Measurements from ENCODE around the gene FLII. TPM values are rescaled to one million over a fixed set of nuclear protein-coding genes. Genes with fewer than 3 reads are reported as not detected.
A peak's percentile ranks its signal among the peaks of the same experiment; 100 is the strongest.

Gene FLII
- total and polyA plus RNA-seq, 2 of the 8 experiments (the other 6 are each of a cell fraction or from before 2014, with no cell fraction given) = 300 to 549 TPM

DNA sequence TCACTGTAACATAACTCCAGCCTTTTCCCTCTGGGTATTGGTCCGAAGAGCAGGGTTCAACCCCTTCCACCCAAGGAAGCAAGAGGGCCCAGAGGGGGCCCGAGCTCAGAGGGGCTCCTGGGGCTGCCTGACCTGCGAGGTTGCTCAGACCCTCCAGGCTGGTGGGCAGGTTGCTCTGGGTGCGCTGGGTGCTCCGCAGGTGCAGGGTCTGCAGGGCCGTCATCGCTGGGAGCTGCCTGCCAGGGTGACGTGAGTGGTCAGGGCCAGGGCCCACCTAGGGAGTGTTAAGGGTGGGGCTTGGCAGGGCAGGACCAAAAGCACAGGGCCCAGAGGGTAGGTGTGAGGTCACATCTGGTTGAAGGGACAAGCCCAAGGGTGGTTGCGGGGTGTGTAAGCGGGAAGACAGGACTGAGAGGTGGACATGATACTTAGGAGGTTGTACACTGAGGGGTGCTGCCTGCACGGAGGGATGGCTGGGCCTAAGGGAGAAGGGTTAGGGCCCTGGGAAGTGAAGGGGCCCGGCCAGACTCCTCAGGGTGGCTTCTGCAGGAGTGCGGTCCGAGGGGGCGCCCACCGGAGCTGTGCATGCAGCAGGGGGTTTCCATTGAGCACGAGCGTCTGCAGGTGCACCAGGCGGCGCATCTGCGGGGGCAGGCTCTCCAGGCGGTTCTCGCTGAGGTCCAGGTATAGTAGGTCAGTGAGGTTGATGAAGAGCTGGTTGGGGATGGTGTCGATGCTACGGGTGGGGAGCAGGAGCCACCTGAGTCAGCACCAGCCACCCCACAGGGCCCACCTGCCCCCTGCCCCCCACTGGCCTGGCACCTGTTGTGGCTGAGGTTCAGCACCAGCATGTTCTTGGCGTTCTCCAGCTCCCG is 4.4 kb downstream of the FLII start:
- no peak overlapping the region for H3K23ac ChIP-seq (ENCODE audit: insufficient read length)
- H2BK20ac ChIP-seq (ENCODE audit: low read length) = no peak overlapping the region
- no peak overlapping the region for H2AK5ac ChIP-seq (ENCODE audit: low read depth, low read length)
- no peak overlapping the region for H3K9ac ChIP-seq (replicated peaks in 1 of 4; ENCODE audit: extremely low read depth in 1 of 4, low read depth in 3 of 4, low read length in 3 of 4)
- H3K27ac ChIP-seq (ENCODE audit: low read depth, low read length) = no peak overlapping the region
- H3K56ac ChIP-seq (replicated peaks; ENCODE audit: insufficient read length, low read depth, low read length) = no peak overlapping the region
- TF ChIP-seq JUN (IDR thresholded peaks at IDR 0.05; ENCODE audit: low read depth, low read length) (no peak), KDM1A (IDR thresholded peaks at IDR 0.05; ENCODE audit: borderline replicate concordance, low read length) (no peak)
- POLR2A ChIA-PET (ENCODE audit: partially characterized antibody) = interaction anchor here (0.6 to 11.5 kb wide), 10 partner anchors 10 to 109 kb away, joined by 3 to 171 read pairs (median 4); partner anchors contain the start of gene TOP3A
- no peaks in the 10 kb centered on the region for H3K9me3 ChIP-seq (ENCODE audit: insufficient read depth in 2 of 2, low read depth in 1 of 2, low read length in 1 of 2)
- no peak overlapping the region for H2BK120ac ChIP-seq (replicated peaks; ENCODE audit: low read depth, low read length)
- DNase-seq (ENCODE audit: low read depth in 1 of 2, low spot score in 2 of 2) = no peak
- no peak overlapping the region for H3K4me3 ChIP-seq (ENCODE audit: extremely low read depth in 1 of 4, insufficient read depth in 2 of 4, low read depth in 3 of 4, low read length in 4 of 4)
- peak overlapping the region; percentile 35; the same call in 1 of the 2 replicates for H4K8ac ChIP-seq (ENCODE audit: extremely low read depth, insufficient read depth, low read length)
- H2BK12ac ChIP-seq (ENCODE audit: low read depth, low read length) = 0 out of 2 replicates have a peak overlapping the region, but pooled peaks have one; percentile 17
- H3K36me3 ChIP-seq (ENCODE audit: control insufficient read depth in 2 of 4, insufficient read depth in 4 of 4, low read length in 3 of 4) = peaks cover 33 to 59% (median 50%) of the 10 kb centered on the region in 4 experiments
- H3K23me2 ChIP-seq (ENCODE audit: low read depth, low read length) = peaks cover 7% of the 10 kb centered on the region
- peaks cover 0 to 21% (median 11%) of the 10 kb centered on the region in 4 experiments; a peak in 6 of 7 replicates for H3K4me1 ChIP-seq (replicated peaks in 1 of 4; ENCODE audit: control insufficient read depth in 3 of 4, insufficient read depth in 4 of 4, low read length in 3 of 4)
- H3K27me3 ChIP-seq (replicated peaks in 1 of 4; ENCODE audit: control insufficient read depth in 3 of 4, extremely low read depth in 1 of 4, insufficient read depth in 3 of 4, low read length in 3 of 4) = no peaks in the 10 kb centered on the region
- no peak overlapping the region for H2BK15ac ChIP-seq (ENCODE audit: low read length)
- CTCF ChIA-PET (ENCODE audit: partially characterized antibody) = interaction anchor here (0.7 to 3.9 kb wide), 9 partner anchors 11 to 111 kb away, joined by 3 to 16 read pairs (median 4); no protein-coding TSS in a partner anchor
- peaks cover 14% of the 10 kb centered on the region for H3K79me1 ChIP-seq (ENCODE audit: low read depth, low read length)
- WGBS, 2 experiments (ENCODE audit: extremely low coverage in 1 of 2, insufficient coverage in 1 of 2, insufficient read length in 1 of 2, insufficient replicate concordance in 2 of 2, low coverage in 1 of 2, low lambda C conversion rate in 2 of 2, missing lambda C conversion rate in 1 of 2) = 95% methylated on average over 25 of the region's 27 CpGs; no CpG with 5 or more reads in 1 of the 2 experiments
- H3K18ac ChIP-seq (ENCODE audit: extremely low read depth, low read length) = no peak overlapping the region
- no peak overlapping the region for H2BK5ac ChIP-seq (ENCODE audit: low read depth, low read length)
- no peak overlapping the region for H3K14ac ChIP-seq (ENCODE audit: insufficient read length)
- H3K4ac ChIP-seq (replicated peaks; ENCODE audit: insufficient read length, low read depth, low read length) = no peak overlapping the region
- H4K20me1 ChIP-seq (replicated peaks in 1 of 2; ENCODE audit: control insufficient read depth in 1 of 2, insufficient read depth in 2 of 2, low read length in 2 of 2) = peaks cover 5 to 11% of the 10 kb centered on the region in 2 experiments
- H3K4me2 ChIP-seq (ENCODE audit: insufficient read depth in 1 of 2, low read depth in 2 of 2, low read length in 2 of 2) = no peak overlapping the region
- no peak overlapping the region for H4K91ac ChIP-seq (replicated peaks; ENCODE audit: insufficient read length, low read length)
- no peak for FAIRE-seq
- H3K79me2 ChIP-seq (ENCODE audit: control insufficient read depth in 1 of 2, insufficient read depth in 2 of 2, low read length in 2 of 2) = peaks cover 0 to 18% of the 10 kb centered on the region in 2 experiments; a peak in 1 of 4 replicates
- no peak overlapping the region for H2AFZ ChIP-seq (ENCODE audit: low read length)
- H4K5ac ChIP-seq (ENCODE audit: insufficient read length, low read depth, low read length) = no peak overlapping the region
